GM12875 (cell line): ENCODE data around the gene C11orf58.

Source experiments
- H3K4me3 ChIP-seq: one replicate; pipeline ENCODE4 v1.5.1; 2011; ENCODE audit warnings: low read depth, low read length, control low read depth
- TF ChIP-seq, protein P1 (sequence below): IDR thresholded peaks from 2 replicates; pipeline ENCODE4 v1.5.1; 2011; ENCODE audit warnings: low read depth, mild to moderate bottlenecking, control low read depth, inconsistent platforms, low read length, moderate library complexity, borderline replicate concordance; ENCODE audit not compliant: insufficient read depth

Gene C11orf58

DNA sequence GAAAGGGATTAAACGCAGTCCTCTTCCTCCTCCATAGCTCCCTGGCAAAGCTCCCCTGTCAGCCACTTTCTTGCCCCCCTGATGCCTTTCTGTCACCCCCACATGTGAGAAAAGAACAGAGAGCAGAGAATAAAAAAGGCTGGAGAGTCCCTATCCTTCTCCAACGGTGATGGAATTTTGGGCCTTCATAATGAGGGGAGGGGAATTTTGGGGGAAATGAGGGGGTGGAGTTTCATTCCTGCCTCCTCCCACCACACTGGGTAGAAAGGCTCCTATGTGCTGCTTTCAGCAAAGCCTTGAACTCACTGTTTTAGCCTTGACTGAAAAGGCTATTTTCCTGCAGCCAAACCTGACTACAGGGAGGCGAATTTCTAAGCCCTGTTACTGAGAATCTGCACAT, 59.3 kb downstream of the C11orf58 start:
- no peak overlapping the region for H3K4me3 ChIP-seq
- TF ChIP-seq, protein P1, sequence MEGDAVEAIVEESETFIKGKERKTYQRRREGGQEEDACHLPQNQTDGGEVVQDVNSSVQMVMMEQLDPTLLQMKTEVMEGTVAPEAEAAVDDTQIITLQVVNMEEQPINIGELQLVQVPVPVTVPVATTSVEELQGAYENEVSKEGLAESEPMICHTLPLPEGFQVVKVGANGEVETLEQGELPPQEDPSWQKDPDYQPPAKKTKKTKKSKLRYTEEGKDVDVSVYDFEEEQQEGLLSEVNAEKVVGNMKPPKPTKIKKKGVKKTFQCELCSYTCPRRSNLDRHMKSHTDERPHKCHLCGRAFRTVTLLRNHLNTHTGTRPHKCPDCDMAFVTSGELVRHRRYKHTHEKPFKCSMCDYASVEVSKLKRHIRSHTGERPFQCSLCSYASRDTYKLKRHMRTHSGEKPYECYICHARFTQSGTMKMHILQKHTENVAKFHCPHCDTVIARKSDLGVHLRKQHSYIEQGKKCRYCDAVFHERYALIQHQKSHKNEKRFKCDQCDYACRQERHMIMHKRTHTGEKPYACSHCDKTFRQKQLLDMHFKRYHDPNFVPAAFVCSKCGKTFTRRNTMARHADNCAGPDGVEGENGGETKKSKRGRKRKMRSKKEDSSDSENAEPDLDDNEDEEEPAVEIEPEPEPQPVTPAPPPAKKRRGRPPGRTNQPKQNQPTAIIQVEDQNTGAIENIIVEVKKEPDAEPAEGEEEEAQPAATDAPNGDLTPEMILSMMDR = no peak

GRCh38 chr11:16799221-16799620, 60.8 kb downstream of the C11orf58 start:
- TF ChIP-seq, protein P1 = no peak

GRCh38 chr11:16799890-16800289, 61.4 kb downstream of the C11orf58 start:
- TF ChIP-seq, protein P1 = no peak
- no peak overlapping the region for H3K4me3 ChIP-seq

More at GRCh38 chr11:16799221-16799620, 60.8 kb downstream of the C11orf58 start:
- H3K4me3 ChIP-seq = no peak overlapping the region

DNA sequence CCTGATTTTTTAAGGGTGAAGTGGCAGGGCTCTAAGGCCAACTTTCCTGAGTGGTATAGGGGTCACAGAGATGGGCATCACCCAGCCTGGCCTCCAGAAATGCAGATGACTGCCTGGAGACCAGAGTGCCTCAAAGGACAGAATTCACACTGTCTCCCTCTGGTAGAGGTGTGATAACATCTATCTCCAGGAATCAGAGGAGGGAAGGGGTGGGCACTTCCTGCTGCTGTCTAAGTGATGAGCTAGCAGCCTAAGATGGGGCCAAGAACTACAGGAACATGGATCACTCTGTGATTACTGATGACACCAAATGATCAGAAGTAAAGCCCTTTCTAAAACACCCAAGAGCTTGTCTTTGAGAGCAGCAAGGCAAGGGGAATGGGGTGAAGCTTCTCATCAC, 61.9 kb downstream of the C11orf58 start:
- TF ChIP-seq, protein P1 = no peak
- H3K4me3 ChIP-seq = no peak overlapping the region

DNA sequence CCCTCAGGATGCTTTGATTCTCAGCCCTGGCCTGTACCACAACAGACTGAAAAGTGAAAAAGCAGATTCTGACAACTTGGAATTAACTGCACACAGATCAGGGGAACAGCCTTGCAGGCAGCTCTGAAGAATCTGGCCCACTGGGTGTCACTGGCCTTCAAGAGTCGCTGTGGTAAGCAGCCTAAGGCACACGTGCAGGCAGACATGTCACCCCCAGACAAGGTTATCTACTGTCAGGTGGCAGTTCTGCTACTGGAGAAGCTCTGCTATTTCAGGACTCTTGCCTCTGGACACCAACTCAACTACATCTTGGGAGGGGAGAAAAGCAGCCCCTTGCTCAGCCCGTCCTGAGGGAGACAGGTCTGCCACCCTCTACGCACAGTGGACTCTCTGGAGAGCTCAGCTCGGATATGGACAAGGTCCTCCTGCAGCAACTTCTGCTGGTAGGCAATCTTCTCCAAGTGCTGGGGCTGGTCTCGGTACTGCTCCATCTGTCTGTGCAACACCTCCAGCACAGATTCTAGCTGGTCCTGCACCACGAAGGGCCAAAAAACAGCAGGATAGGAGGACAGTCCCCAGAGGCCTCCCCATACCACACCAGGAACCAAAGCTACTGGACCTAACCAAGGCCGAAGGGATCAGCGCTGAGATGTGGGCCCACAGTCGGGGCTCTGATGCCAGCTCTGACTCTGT, 63.0 kb downstream of the C11orf58 start:
- H3K4me3 ChIP-seq = no peak overlapping the region
- TF ChIP-seq, protein P1 = no peak

- no peak overlapping the region for H3K4me3 ChIP-seq
- TF ChIP-seq, protein P1 = no peak
Observed at GRCh38 chr11:16804104-16804947, 65.9 kb downstream of the C11orf58 start.
